SK-N-SH treated with all-trans-retinoic acid at 6 μM for 48 hours (cell line): Measurements from ENCODE around the gene VILL.
"Not testable (repeated sequence)": the region's sequence is repeated elsewhere in the genome, so short reads cannot be mapped to it uniquely, and the experiment has no call there.

Experiments
- ATAC-seq: fragments of 200-7000 bp; cut with Tn5 transposase; 3 replicates; pipeline ENCODE4 v1.9.1; 2020; ENCODE audit warnings: mild to moderate bottlenecking, moderate library complexity
- ARNTL ChIP-seq: fragments of 450-650 bp; formaldehyde crosslinking; IDR thresholded peaks from 2 replicates; pipeline ENCODE4 v1.5.0; 2020; ENCODE audit warnings: low read depth, mild to moderate bottlenecking, moderate library complexity, borderline replicate concordance
- BACH2 ChIP-seq: fragments of 250-450 bp; sonication (Bioruptor Pico); IDR thresholded peaks from 2 replicates; pipeline ENCODE4 v1.9.0; 2021; ENCODE audit warnings: mild to moderate bottlenecking, borderline replicate concordance
- CREB5 ChIP-seq: fragments of 250-450 bp; sonication (Bioruptor Pico); IDR thresholded peaks from 2 replicates; pipeline ENCODE4 v1.5.1; 2020; ENCODE audit warnings: low read depth, mild to moderate bottlenecking, moderate library complexity
- CSDC2 ChIP-seq: fragments of 250-450 bp; sonication (Bioruptor Pico); IDR thresholded peaks from 2 replicates; pipeline ENCODE4 v1.5.0; 2020; ENCODE audit warnings: mild to moderate bottlenecking, moderate library complexity
- CSRNP3 ChIP-seq: fragments of 250-450 bp; sonication (Bioruptor Pico); IDR thresholded peaks from 2 replicates; pipeline ENCODE4 v1.5.1; 2021; ENCODE audit warnings: mild to moderate bottlenecking, moderate library complexity
- ESRRG ChIP-seq: fragments of 250-450 bp; sonication (Bioruptor Pico); IDR thresholded peaks from 2 replicates; pipeline ENCODE4 v1.6.1; 2021; ENCODE audit warnings: mild to moderate bottlenecking
- GLIS3 ChIP-seq: fragments of 250-450 bp; sonication (Bioruptor Pico); IDR thresholded peaks from 2 replicates; pipeline ENCODE4 v1.5.0; 2020; ENCODE audit warnings: mild to moderate bottlenecking, moderate library complexity
- ISL1 ChIP-seq: fragments of 250-450 bp; sonication (Bioruptor Pico); IDR thresholded peaks from 2 replicates; pipeline ENCODE4 v2.1.2; 2022; ENCODE audit warnings: mild to moderate bottlenecking, moderate library complexity
- OSR1 ChIP-seq: fragments of 250-450 bp; sonication (Bioruptor Pico); IDR thresholded peaks from 2 replicates; pipeline ENCODE4 v1.8.0; 2022; ENCODE audit warnings: moderate library complexity, mild to moderate bottlenecking, inconsistent platforms
- PATZ1 ChIP-seq: fragments of 250-450 bp; sonication (Bioruptor Pico); IDR thresholded peaks from 2 replicates; pipeline ENCODE4 v1.8.0; 2020; ENCODE audit warnings: mild to moderate bottlenecking, moderate library complexity, borderline replicate concordance
- POU6F1 ChIP-seq: fragments of 250-450 bp; sonication (Bioruptor Pico); IDR thresholded peaks from 2 replicates; pipeline ENCODE4 v1.8.0; 2021; ENCODE audit warnings: low read depth, mild to moderate bottlenecking, moderate library complexity, borderline replicate concordance
- PPARA ChIP-seq: fragments of 250-450 bp; sonication (Bioruptor Pico); IDR thresholded peaks from 2 replicates; pipeline ENCODE4 v1.5.0; 2020; ENCODE audit warnings: mild to moderate bottlenecking, borderline replicate concordance
- RARB ChIP-seq: fragments of 250-450 bp; sonication (Bioruptor Pico); IDR thresholded peaks from 2 replicates; pipeline ENCODE4 v1.8.0; 2021; ENCODE audit warnings: mild to moderate bottlenecking, moderate library complexity
- SNAI2 ChIP-seq: fragments of 250-450 bp; sonication (Bioruptor Pico); IDR thresholded peaks from 2 replicates; pipeline ENCODE4 v1.5.0; 2020; ENCODE audit warnings: mild to moderate bottlenecking, moderate library complexity
- TCF4 ChIP-seq: fragments of 250-450 bp; sonication (Bioruptor Pico); IDR thresholded peaks from 2 replicates; pipeline ENCODE4 v1.8.0; 2021; ENCODE audit warnings: mild to moderate bottlenecking, moderate library complexity, borderline replicate concordance
- TOX ChIP-seq: fragments of 250-450 bp; sonication (Bioruptor Pico); IDR thresholded peaks from 2 replicates; pipeline ENCODE4 v1.8.0; 2021; ENCODE audit warnings: mild to moderate bottlenecking, moderate library complexity, borderline replicate concordance
- TSHZ2 ChIP-seq: fragments of 250-450 bp; sonication (Bioruptor Pico); IDR thresholded peaks from 2 replicates; pipeline ENCODE4 v1.5.0; 2020; ENCODE audit warnings: mild to moderate bottlenecking, moderate library complexity
- ZC3H10 ChIP-seq: fragments of 250-450 bp; sonication (Bioruptor Pico); IDR thresholded peaks from 2 replicates; pipeline ENCODE4 v1.5.1; 2021; ENCODE audit warnings: mild to moderate bottlenecking, moderate library complexity
- ZFP3 ChIP-seq: fragments of 250-450 bp; sonication (Bioruptor Pico); IDR thresholded peaks from 2 replicates; pipeline ENCODE4 v1.5.0; 2020; ENCODE audit warnings: mild to moderate bottlenecking, moderate library complexity
- ZFP30 ChIP-seq: fragments of 450-650 bp; formaldehyde crosslinking; IDR thresholded peaks from 2 replicates; pipeline ENCODE4 v1.5.0; 2022; ENCODE audit warnings: mild to moderate bottlenecking, moderate library complexity
- ZNF565 ChIP-seq: fragments of 450-650 bp; formaldehyde crosslinking; conservative IDR thresholded peaks from 2 replicates; pipeline ENCODE4 v1.5.0; 2020; ENCODE audit warnings: low read depth, mild to moderate bottlenecking, moderate library complexity
- ZNF70 ChIP-seq: fragments of 450-650 bp; formaldehyde crosslinking; IDR thresholded peaks from 2 replicates; pipeline ENCODE4 v1.5.0; 2020; ENCODE audit warnings: mild to moderate bottlenecking, moderate library complexity
- ZNF8 ChIP-seq: fragments of 450-650 bp; formaldehyde crosslinking; IDR thresholded peaks from 2 replicates; pipeline ENCODE4 v1.5.0; 2020; ENCODE audit warnings: mild to moderate bottlenecking, moderate library complexity

Gene VILL

GRCh38 chr3:37987315-37987697 is 3.3 kb upstream of the VILL start:
- no peak for TF ChIP-seq TCF4 (CRISPR knock-in tag)
- no peak for TF ChIP-seq TSHZ2
- TF ChIP-seq BACH2, result no peak
- TF ChIP-seq ZNF8 (CRISPR knock-in tag), result no peak
- TF ChIP-seq CREB5, result no peak
- TF ChIP-seq CSRNP3 (CRISPR knock-in tag), result no peak
- TF ChIP-seq ZFP30 (CRISPR knock-in tag), result no peak
- no peak for TF ChIP-seq PATZ1 (CRISPR knock-in tag)
- no peak for TF ChIP-seq OSR1
- TF ChIP-seq POU6F1 (CRISPR knock-in tag), result no peak
- TF ChIP-seq PPARA (CRISPR knock-in tag), result no peak
- no peak for TF ChIP-seq ISL1
- no peak for TF ChIP-seq ARNTL
- no peak for TF ChIP-seq GLIS3 (CRISPR knock-in tag)
- TF ChIP-seq ZFP3 (CRISPR knock-in tag), result no peak
- no peak for TF ChIP-seq ZC3H10
- ATAC-seq, result no peak

- TF ChIP-seq CREB5 (no peak), ISL1 (no peak), OSR1 (no peak), RARB (no peak), ZNF8 (CRISPR knock-in tag) (no peak), PATZ1 (CRISPR knock-in tag) (no peak), ZNF70 (CRISPR knock-in tag) (no peak), ARNTL (no peak), ESRRG (CRISPR knock-in tag) (no peak), ZFP30 (CRISPR knock-in tag) (no peak), SNAI2 (CRISPR knock-in tag) (no peak), TCF4 (CRISPR knock-in tag) (no peak), ZC3H10 (no peak), ZNF565 (CRISPR knock-in tag) (no peak), GLIS3 (CRISPR knock-in tag) (no peak), PPARA (CRISPR knock-in tag) (no peak), POU6F1 (CRISPR knock-in tag) (no peak), TOX (no peak), CSDC2 (CRISPR knock-in tag) (no peak), BACH2 (no peak)
- ATAC-seq, result no peak; the same call in 2 of the 3 replicates
These were observed 2.8 kb upstream of the VILL start for GRCh38 chr3:37987751-37988179.

GRCh38 chr3:37988376-37988775 is 2.2 kb upstream of the VILL start:
- ATAC-seq, result not testable (repeated sequence)
